H1 (cell line): Measurements from ENCODE around the gene PCAT7. TPM values are rescaled to one million over a fixed set of nuclear protein-coding genes. Genes with fewer than 3 reads are reported as not detected.

Source experiments
- CTCF ChIA-PET: fragments of 300-600 bp; sonication (Branson Sonifier 250); formaldehyde crosslinking; loops from one replicate; lab custom pipeline; 2021; ENCODE audit not compliant: partially characterized antibody; lab: Charles Lee
- POLR2A ChIA-PET: fragments of 300-600 bp; sonication (Branson Sonifier 250); formaldehyde crosslinking; loops from one replicate; lab custom pipeline; 2021; ENCODE audit warnings: inconsistent platforms; ENCODE audit not compliant: partially characterized antibody; lab: Charles Lee
- DNase-seq, 2 experiments: peaks; one replicate each; pipeline versions ENCODE4 v3.0.0 to v3.0.0-alpha.2; 2010 to 2022; ENCODE audit warnings: low spot score in 2 of 2, low read depth in 1 of 2, mixed read lengths in 1 of 2
- FAIRE-seq: peaks from 2 replicates; lab custom pipeline; 2011; peaks lifted over from hg19 to GRCh38; lab: Jason Lieb, UNC
- H2AFZ ChIP-seq: 2 replicates; pipeline ENCODE4 v1.8.1; 2012; ENCODE audit warnings: low read length, inconsistent platforms
- H2AK5ac ChIP-seq: 2 replicates; pipeline ENCODE4 v1.6.1; 2013; ENCODE audit warnings: low read depth, low read length
- H2BK120ac ChIP-seq: replicated peaks from 2 replicates; pipeline ENCODE3; 2013; ENCODE audit warnings: low read depth, low read length, inconsistent platforms
- H2BK12ac ChIP-seq: 2 replicates; pipeline ENCODE4 v1.6.1; 2013; ENCODE audit warnings: low read depth, low read length
- H2BK15ac ChIP-seq: 2 replicates; pipeline ENCODE4 v1.6.1; 2013; ENCODE audit warnings: low read length
- H2BK20ac ChIP-seq: 2 replicates; pipeline ENCODE4 v1.6.1; 2013; ENCODE audit warnings: low read length
- H2BK5ac ChIP-seq: 2 replicates; pipeline ENCODE4 v1.6.1; 2013; ENCODE audit warnings: low read depth, low read length
- H3K14ac ChIP-seq: 2 replicates; pipeline ENCODE4 v1.6.1; 2013; ENCODE audit warnings: inconsistent platforms; ENCODE audit not compliant: insufficient read length
- H3K18ac ChIP-seq: 2 replicates; pipeline ENCODE4 v1.6.1; 2013; ENCODE audit warnings: low read length; ENCODE audit errors: extremely low read depth
- H3K23ac ChIP-seq: 2 replicates; pipeline ENCODE4 v1.6.1; 2013; ENCODE audit warnings: inconsistent platforms; ENCODE audit not compliant: insufficient read length
- H3K23me2 ChIP-seq: 2 replicates; pipeline ENCODE4 v1.6.1; 2013; ENCODE audit warnings: low read depth, low read length
- H3K27ac ChIP-seq: 2 replicates; pipeline ENCODE4 v1.6.1; 2011; ENCODE audit warnings: low read depth, low read length, inconsistent platforms
- H3K27me3 ChIP-seq, 4 experiments: replicated peaks in 1 of 4; 1 replicate in 1 of 4; 2 replicates in 3 of 4; pipeline versions ENCODE4 v1.6.1 to v1.8.1; 2011 to 2013; ENCODE audit warnings: low read length in 3 of 4, mild to moderate bottlenecking in 3 of 4, inconsistent platforms in 2 of 4, mixed read lengths in 2 of 4, moderate library complexity in 1 of 4; ENCODE audit not compliant: control insufficient read depth in 3 of 4, insufficient read depth in 3 of 4; ENCODE audit errors: extremely low read depth in 1 of 4
- H3K36me3 ChIP-seq, 4 experiments: 2 replicates each; pipeline versions ENCODE4 v1.6.1 to v1.8.1; 2011 to 2013; ENCODE audit warnings: mild to moderate bottlenecking in 4 of 4, low read length in 3 of 4, moderate library complexity in 2 of 4, control low read depth in 1 of 4, inconsistent platforms in 1 of 4; ENCODE audit not compliant: insufficient read depth in 4 of 4, control insufficient read depth in 2 of 4
- H3K4ac ChIP-seq: replicated peaks from 2 replicates; pipeline ENCODE3; 2013; ENCODE audit warnings: low read length, low read depth, mixed read lengths, inconsistent platforms; ENCODE audit not compliant: insufficient read length
- H3K4me1 ChIP-seq, 4 experiments: replicated peaks in 1 of 4; 1 replicate in 1 of 4; 2 replicates in 3 of 4; pipeline versions ENCODE4 v1.6.1 to v1.8.1; 2011 to 2013; ENCODE audit warnings: low read length in 3 of 4, inconsistent platforms in 2 of 4, mixed read lengths in 1 of 4; ENCODE audit not compliant: insufficient read depth in 4 of 4, control insufficient read depth in 3 of 4
- H3K4me2 ChIP-seq, 2 experiments: 2 replicates each; pipeline versions ENCODE4 v1.6.1 to v1.8.1; 2011 to 2013; ENCODE audit warnings: low read depth in 2 of 2, low read length in 2 of 2, control low read depth in 1 of 2, inconsistent platforms in 1 of 2, mild to moderate bottlenecking in 1 of 2; ENCODE audit not compliant: insufficient read depth in 1 of 2
- H3K4me3 ChIP-seq, 4 experiments: fragments of 200-600, 300-600 bp in 1 of 4; sonication (generic), shearing (Covaris generic), sonication (Bioruptor Twin) in 1 of 4; 2 replicates each; pipeline versions ENCODE4 v1.5.1 to v1.8.1; 2011 to 2016; ENCODE audit warnings: low read length in 4 of 4, low read depth in 3 of 4, control low read depth in 2 of 4, inconsistent platforms in 2 of 4, mild to moderate bottlenecking in 2 of 4, mixed read lengths in 1 of 4, moderate library complexity in 1 of 4; ENCODE audit not compliant: insufficient read depth in 2 of 4; ENCODE audit errors: extremely low read depth in 1 of 4
- H3K56ac ChIP-seq: replicated peaks from 2 replicates; pipeline ENCODE3; 2013; ENCODE audit warnings: low read depth, mild to moderate bottlenecking, mixed read lengths, low read length, inconsistent platforms; ENCODE audit not compliant: insufficient read length
- H3K79me1 ChIP-seq: 2 replicates; pipeline ENCODE4 v1.6.1; 2013; ENCODE audit warnings: low read depth, low read length, control low read depth
- H3K79me2 ChIP-seq, 2 experiments: 2 replicates each; pipeline versions ENCODE4 v1.6.1 to v1.8.1; 2012 to 2013; ENCODE audit warnings: low read length in 2 of 2, mild to moderate bottlenecking in 2 of 2, inconsistent platforms in 1 of 2; ENCODE audit not compliant: insufficient read depth in 2 of 2, control insufficient read depth in 1 of 2
- H3K9ac ChIP-seq, 4 experiments: replicated peaks in 1 of 4; 1 replicate in 1 of 4; 2 replicates in 3 of 4; pipeline versions ENCODE4 v1.6.1 to v1.8.1; 2011 to 2013; ENCODE audit warnings: low read depth in 3 of 4, low read length in 3 of 4, control low read depth in 2 of 4, mild to moderate bottlenecking in 2 of 4, moderate library complexity in 2 of 4, inconsistent platforms in 1 of 4; ENCODE audit errors: extremely low read depth in 1 of 4
- H3K9me3 ChIP-seq, 2 experiments: 2 replicates each; pipeline versions ENCODE4 v1.6.1 to v1.8.1; 2012 to 2013; ENCODE audit warnings: mild to moderate bottlenecking in 2 of 2, moderate library complexity in 2 of 2, control low read depth in 1 of 2, inconsistent platforms in 1 of 2, low read depth in 1 of 2, low read length in 1 of 2, mixed read lengths in 1 of 2; ENCODE audit not compliant: insufficient read depth in 2 of 2
- H4K20me1 ChIP-seq, 2 experiments: replicated peaks in 1 of 2; 2 replicates each; pipeline versions ENCODE3 to v1.8.1; 2011 to 2013; ENCODE audit warnings: inconsistent platforms in 2 of 2, low read length in 2 of 2, mild to moderate bottlenecking in 1 of 2; ENCODE audit not compliant: insufficient read depth in 2 of 2, control insufficient read depth in 1 of 2
- H4K5ac ChIP-seq: 2 replicates; pipeline ENCODE4 v1.6.1; 2013; ENCODE audit warnings: low read length, low read depth, mixed read lengths, inconsistent platforms; ENCODE audit not compliant: insufficient read length
- H4K8ac ChIP-seq: 2 replicates; pipeline ENCODE4 v1.8.0; 2013; ENCODE audit warnings: mild to moderate bottlenecking, moderate library complexity, low read length, inconsistent platforms; ENCODE audit not compliant: insufficient read depth; ENCODE audit errors: extremely low read depth
- H4K91ac ChIP-seq: replicated peaks from 2 replicates; pipeline ENCODE3; 2013; ENCODE audit warnings: low read length, mixed read lengths, inconsistent platforms; ENCODE audit not compliant: insufficient read length
- POLR2AphosphoS5 ChIP-seq: IDR thresholded peaks from 2 replicates; pipeline ENCODE4 v1.6.1; 2011; ENCODE audit warnings: low read depth, low read length
- WGBS, 2 experiments: shearing (Covaris generic) in 1 of 2; methylation state at CpG; one replicate each; pipeline versions ENCODE4 v1.1.6 to v1.1.7; 2013 to 2015; ENCODE audit warnings: low lambda C conversion rate in 2 of 2, mixed read lengths in 2 of 2, inconsistent platforms in 1 of 2, low coverage in 1 of 2, missing lambda C conversion rate in 1 of 2; ENCODE audit not compliant: insufficient replicate concordance in 2 of 2, insufficient coverage in 1 of 2, insufficient read length in 1 of 2; ENCODE audit errors: extremely low coverage in 1 of 2, missing lambda C conversion rate in 1 of 2; 5-methylcytosine and 5-hydroxymethylcytosine counted together
- polyA plus RNA-seq, 7 experiments: library from polyadenylated mRNA; depleted of rRNA in 3 of 7; stranded (reverse) in 5 of 7; unstranded in 2 of 7; fragments of >200 nt in 5 of 7; fragments of 200-250 nt in 2 of 7; gene quantifications; 1 replicate in 5 of 7; 2 replicates in 1 of 7; 4 replicates in 1 of 7; pipeline versions ENCODE4 v1.2.1 to v1.2.3, GENCODE V29; 2011 to 2013; ENCODE audit warnings: missing spikeins in 2 of 7, mixed read lengths in 2 of 7
- total RNA-seq: library from RNA; stranded (reverse); fragmentation: NEBNext Ultra II Directional; extraction: Animal tissue kit (Norgen Biotek cat#: 25700); gene quantifications from 2 replicates; pipeline ENCODE4 v1.2.1, GENCODE V29; 2021

PCAT7 gene
- total and polyA plus RNA-seq, 2 of the 8 experiments (the other 6 are each of a cell fraction or from before 2014, with no cell fraction given): 3.2 to 4.1 TPM

DNA sequence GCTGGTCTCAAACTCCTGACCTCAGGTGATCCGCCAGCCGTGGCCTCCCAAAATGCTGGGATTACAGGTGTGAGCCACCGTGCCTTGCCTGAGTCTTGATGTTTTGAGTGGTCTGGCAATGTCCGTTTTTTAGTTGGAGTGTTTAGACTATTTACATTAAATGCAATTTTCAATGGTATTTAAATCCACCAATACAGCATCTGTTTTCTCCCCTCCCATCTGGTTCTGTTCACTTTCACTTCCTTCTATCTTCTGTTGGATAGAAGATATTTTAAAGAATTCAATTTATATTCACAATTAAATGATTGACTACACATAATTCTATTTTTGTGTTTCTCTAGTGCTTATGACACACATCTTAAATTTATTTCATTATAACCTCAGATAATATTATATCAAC, 26.0 kb upstream of the PCAT7 start:
- Histone ChIP-seq H3K4ac (no peak overlapping the region), H3K56ac (no peak overlapping the region), H3K36me3 (no peaks in the 10 kb centered on the region), H4K8ac (no peak overlapping the region), H2BK5ac (no peak overlapping the region), H2BK15ac (no peak overlapping the region), H3K14ac (no peak overlapping the region), H3K9me3 (no peaks in the 10 kb centered on the region), H3K23ac (no peak overlapping the region), H4K20me1 (no peaks in the 10 kb centered on the region), H2AFZ (no peak overlapping the region), H3K79me1 (no peaks in the 10 kb centered on the region), H2BK120ac (no peak overlapping the region), H3K4me2 (no peak overlapping the region), H3K9ac (no peak overlapping the region), H3K18ac (no peak overlapping the region), H3K27me3 (no peaks in the 10 kb centered on the region), H3K79me2 (no peaks in the 10 kb centered on the region), H4K91ac (no peak overlapping the region), H3K4me3 (no peak overlapping the region), H2BK20ac (no peak overlapping the region), H3K4me1 (no peaks in the 10 kb centered on the region), H2AK5ac (no peak overlapping the region), H4K5ac (no peak overlapping the region), H3K27ac (no peak overlapping the region), H2BK12ac (no peak overlapping the region), H3K23me2 (no peaks in the 10 kb centered on the region)
- ChIA-PET CTCF (no interaction called here), POLR2A (no interaction called here)
- no peak for TF ChIP-seq POLR2AphosphoS5
- DNase-seq: no peak
- no peak for FAIRE-seq
- WGBS, 2 experiments: 91% methylated on average over 4 of the region's 4 CpGs; no CpG with 5 or more reads in 1 of the 2 experiments
